ENCODE results near the gene MAJIN. TPM values are rescaled to one million over a fixed set of nuclear protein-coding genes. Genes with fewer than 3 reads are reported as not detected.

The MAJIN gene
- total RNA-seq, 1 donor from 2014 or later, result not detected

GRCh38 chr11:64998690-64999431 is 27.0 kb upstream of the MAJIN start:
- H3K4me3 Mint-ChIP-seq (ENCODE audit: unreplicated experiment), result no peak overlapping the region
- H3K27me3 Mint-ChIP-seq (ENCODE audit: unreplicated experiment), result peaks cover 2% of the 10 kb centered on the region
- no peak for DNase-seq (ENCODE audit: extremely low spot score, unreplicated experiment)
- no peaks in the 10 kb centered on the region for H3K36me3 Mint-ChIP-seq (ENCODE audit: unreplicated experiment)
- no peaks in the 10 kb centered on the region for H3K9me3 Mint-ChIP-seq (ENCODE audit: unreplicated experiment)
- H3K27ac Mint-ChIP-seq (ENCODE audit: unreplicated experiment), result no peak overlapping the region
- no peak for TF ChIP-seq CTCF (IDR thresholded peaks at IDR 0.05)
- peaks cover 9% of the 10 kb centered on the region for H3K4me1 Mint-ChIP-seq (ENCODE audit: unreplicated experiment)

GRCh38 chr11:64998141-64998540 is 26.2 kb upstream of the MAJIN start:
- Mint-ChIP-seq H3K27ac (ENCODE audit: unreplicated experiment) (no peak overlapping the region), H3K4me3 (ENCODE audit: unreplicated experiment) (no peak overlapping the region), H3K4me1 (ENCODE audit: unreplicated experiment) (peaks cover 9% of the 10 kb centered on the region), H3K9me3 (ENCODE audit: unreplicated experiment) (no peaks in the 10 kb centered on the region), H3K36me3 (ENCODE audit: unreplicated experiment) (no peaks in the 10 kb centered on the region), H3K27me3 (ENCODE audit: unreplicated experiment) (peaks cover 2% of the 10 kb centered on the region)
- no peak for TF ChIP-seq CTCF (IDR thresholded peaks at IDR 0.05)
- DNase-seq (ENCODE audit: extremely low spot score, unreplicated experiment), result no peak

- Mint-ChIP-seq H3K4me1 (ENCODE audit: unreplicated experiment) (peaks cover 9% of the 10 kb centered on the region), H3K27ac (ENCODE audit: unreplicated experiment) (no peak within 1 kb of the TSS), H3K36me3 (ENCODE audit: unreplicated experiment) (no peaks in the 10 kb centered on the region), H3K27me3 (ENCODE audit: unreplicated experiment) (peaks cover 2% of the 10 kb centered on the region), H3K9me3 (ENCODE audit: unreplicated experiment) (no peaks in the 10 kb centered on the region), H3K4me3 (ENCODE audit: unreplicated experiment) (no peak within 1 kb of the TSS)
- TF ChIP-seq CTCF (IDR thresholded peaks at IDR 0.05), result peak; percentile 11
- no peak for DNase-seq (ENCODE audit: extremely low spot score, unreplicated experiment)
Observed at GRCh38 chr11:64996710-64997380, 24.9 kb upstream of the MAJIN start, which contains the start of gene BATF2. TSS of gene BATF2 (minus strand) at chr11:64996971. CDS start at chr11:64996914, 57 bp downstream.

- no peaks in the 10 kb centered on the region for H3K36me3 Mint-ChIP-seq (ENCODE audit: unreplicated experiment)
- H3K27ac Mint-ChIP-seq (ENCODE audit: unreplicated experiment), result no peak overlapping the region
- peaks cover 9% of the 10 kb centered on the region for H3K4me1 Mint-ChIP-seq (ENCODE audit: unreplicated experiment)
- peaks cover 2% of the 10 kb centered on the region for H3K27me3 Mint-ChIP-seq (ENCODE audit: unreplicated experiment)
- H3K4me3 Mint-ChIP-seq (ENCODE audit: unreplicated experiment), result no peak overlapping the region
- TF ChIP-seq CTCF (IDR thresholded peaks at IDR 0.05), result no peak
- no peaks in the 10 kb centered on the region for H3K9me3 Mint-ChIP-seq (ENCODE audit: unreplicated experiment)
- no peak for DNase-seq (ENCODE audit: extremely low spot score, unreplicated experiment)
Observed at GRCh38 chr11:64996327-64996709, 24.4 kb upstream of the MAJIN start.

- DNase-seq (ENCODE audit: extremely low spot score, unreplicated experiment), result no peak
- no peak overlapping the region for H3K27ac Mint-ChIP-seq (ENCODE audit: unreplicated experiment)
- H3K36me3 Mint-ChIP-seq (ENCODE audit: unreplicated experiment), result no peaks in the 10 kb centered on the region
- H3K4me3 Mint-ChIP-seq (ENCODE audit: unreplicated experiment), result no peak overlapping the region
- no peaks in the 10 kb centered on the region for H3K9me3 Mint-ChIP-seq (ENCODE audit: unreplicated experiment)
- peaks cover 14% of the 10 kb centered on the region for H3K4me1 Mint-ChIP-seq (ENCODE audit: unreplicated experiment)
- TF ChIP-seq CTCF (IDR thresholded peaks at IDR 0.05), result no peak
- peaks cover 2% of the 10 kb centered on the region for H3K27me3 Mint-ChIP-seq (ENCODE audit: unreplicated experiment)
Observed at GRCh38 chr11:64994318-64994717, 22.4 kb upstream of the MAJIN start.

Data from osteocyte (in vitro differentiated cells).